Measurements from ENCODE around the gene ZNF222.

ZNF222 gene

GRCh38 chr19:44055870-44056269, 30.7 kb downstream of the ZNF222 start:
- no peak for DNase-seq

GRCh38 chr19:44059229-44059628, 34.0 kb downstream of the ZNF222 start:
- no peak for DNase-seq

GRCh38 chr19:44061038-44061437, 35.9 kb downstream of the ZNF222 start:
- DNase-seq, result no peak

GRCh38 chr19:44066305-44066704, 41.1 kb downstream of the ZNF222 start:
- no peak for DNase-seq

- no peak for DNase-seq
Measured at GRCh38 chr19:44069415-44069814, 44.2 kb downstream of the ZNF222 start.

- peak; percentile 92 for DNase-seq
Measured at GRCh38 chr19:44071824-44072542, 46.8 kb downstream of the ZNF222 start, which contains the start of gene ZNF284. TSS of gene ZNF284 (plus strand) at chr19:44072159. CDS start at chr19:44076390, 4,231 bp downstream.

GRCh38 chr19:44072543-44073401, 47.6 kb downstream of the ZNF222 start:
- no peak for DNase-seq

- DNase-seq, result no peak
Measured at GRCh38 chr19:44076325-44076724, 51.1 kb downstream of the ZNF222 start.
